Measurements from ENCODE around the gene SPIN1. TPM values are rescaled to one million over a fixed set of nuclear protein-coding genes. Genes with fewer than 3 reads are reported as not detected.
"Not testable (repeated sequence)": the region's sequence is repeated elsewhere in the genome, so short reads cannot be mapped to it uniquely, and the experiment has no call there.

The SPIN1 gene
- total RNA-seq: 10 to 100 TPM; 21.8 to 42.8 TPM

DNA sequence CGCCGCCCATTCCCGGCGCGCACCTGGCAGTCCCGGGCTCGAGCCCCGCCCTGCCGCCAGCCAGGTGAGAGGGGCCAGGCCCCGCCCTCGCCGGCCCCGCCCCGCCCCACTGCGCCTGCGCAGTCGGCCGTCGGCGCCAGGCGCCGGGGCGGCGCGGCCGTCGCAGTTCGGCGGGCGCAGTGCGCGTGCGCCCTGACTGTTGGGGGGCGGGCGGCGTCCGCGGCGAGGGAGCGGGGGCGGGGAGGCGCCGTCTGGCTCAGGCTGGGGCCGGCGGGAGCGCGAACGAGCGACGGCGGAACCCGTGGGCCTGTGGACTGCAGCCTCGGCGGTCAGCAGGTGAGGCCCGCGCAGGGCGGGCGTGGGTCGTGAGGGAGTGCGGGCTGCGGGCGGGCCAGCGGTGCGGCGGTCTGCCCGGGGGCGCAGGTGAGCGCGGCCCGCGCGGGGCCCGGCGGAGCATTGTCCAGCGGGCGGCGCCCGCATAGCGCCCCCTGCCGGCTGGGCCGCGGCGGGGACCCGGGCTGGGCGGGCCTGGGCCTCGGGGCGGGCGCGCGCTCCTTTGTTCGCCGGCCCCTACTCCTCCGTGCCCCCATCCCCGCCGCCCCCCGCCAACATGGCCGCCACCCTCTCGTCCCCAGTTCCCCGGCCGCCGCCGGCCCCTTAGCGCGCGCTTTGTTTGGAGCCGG lies at the start of gene SPIN1:
SPIN1 (plus strand) TSS at position 242 of the 683 bp plus-strand sequence. CDS start 38,096 bp downstream, outside the sequence.
- Histone ChIP-seq H3K27ac (peak within 1 kb of the TSS; percentile 87 to 97 (median 94)), H3K9me3 (no peaks in the 10 kb centered on the region), H3K4me3 (peak within 1 kb of the TSS; percentile 65 to 74), H3K27me3 (no peaks in the 10 kb centered on the region), H3K36me3 (replicated peaks in 1 of 2; ENCODE audit: insufficient read depth in 1 of 2, low read depth in 2 of 2) (no peaks in the 10 kb centered on the region), H3K4me1 (peaks cover 25% of the 10 kb centered on the region)
- WGBS, 2 donors: 0% methylated on average over 35 of the region's 106 CpGs; no CpG with 5 or more reads in 1 of the 2 donors
- TF ChIP-seq, protein P1, sequence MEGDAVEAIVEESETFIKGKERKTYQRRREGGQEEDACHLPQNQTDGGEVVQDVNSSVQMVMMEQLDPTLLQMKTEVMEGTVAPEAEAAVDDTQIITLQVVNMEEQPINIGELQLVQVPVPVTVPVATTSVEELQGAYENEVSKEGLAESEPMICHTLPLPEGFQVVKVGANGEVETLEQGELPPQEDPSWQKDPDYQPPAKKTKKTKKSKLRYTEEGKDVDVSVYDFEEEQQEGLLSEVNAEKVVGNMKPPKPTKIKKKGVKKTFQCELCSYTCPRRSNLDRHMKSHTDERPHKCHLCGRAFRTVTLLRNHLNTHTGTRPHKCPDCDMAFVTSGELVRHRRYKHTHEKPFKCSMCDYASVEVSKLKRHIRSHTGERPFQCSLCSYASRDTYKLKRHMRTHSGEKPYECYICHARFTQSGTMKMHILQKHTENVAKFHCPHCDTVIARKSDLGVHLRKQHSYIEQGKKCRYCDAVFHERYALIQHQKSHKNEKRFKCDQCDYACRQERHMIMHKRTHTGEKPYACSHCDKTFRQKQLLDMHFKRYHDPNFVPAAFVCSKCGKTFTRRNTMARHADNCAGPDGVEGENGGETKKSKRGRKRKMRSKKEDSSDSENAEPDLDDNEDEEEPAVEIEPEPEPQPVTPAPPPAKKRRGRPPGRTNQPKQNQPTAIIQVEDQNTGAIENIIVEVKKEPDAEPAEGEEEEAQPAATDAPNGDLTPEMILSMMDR (IDR thresholded peaks at IDR 0.05): peak in 4 of 7 experiments; percentile 75 to 91 (median 84)
- TF ChIP-seq POLR2A (IDR thresholded peaks at IDR 0.05): no peak
- ATAC-seq (peak; percentile 89), DNase-seq (peak; percentile 80 to 88 (median 85))
- intact Hi-C loops (cut with DNase I): no loop called here

DNA sequence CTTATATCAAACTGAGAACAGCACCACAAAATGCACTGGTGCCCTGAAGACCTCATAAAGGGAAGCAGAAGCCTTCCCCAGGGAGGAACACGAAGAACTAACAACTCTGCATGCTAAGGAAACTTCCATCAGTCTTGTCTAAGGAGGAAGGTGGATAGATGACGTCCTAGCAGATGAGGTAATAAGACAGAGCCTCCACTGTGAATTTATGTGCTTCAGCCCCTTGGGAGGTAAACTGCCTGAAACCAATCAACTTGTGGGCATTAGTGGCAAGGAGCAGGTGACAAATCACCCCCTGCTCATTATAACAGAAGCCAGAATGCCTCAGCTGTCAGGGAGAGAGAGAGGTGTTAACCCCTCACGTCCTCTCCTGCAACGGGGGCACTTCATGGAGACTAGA lies 48.9 kb upstream of the SPIN1 start:
- Histone ChIP-seq H3K27me3 (no peaks in the 10 kb centered on the region), H3K4me1 (no peaks in the 10 kb centered on the region), H3K36me3 (replicated peaks in 1 of 2; ENCODE audit: insufficient read depth in 1 of 2, low read depth in 2 of 2) (no peaks in the 10 kb centered on the region), H3K27ac (no peak overlapping the region), H3K9me3 (no peaks in the 10 kb centered on the region), H3K4me3 (no peak overlapping the region)
- 19 to 28% methylated on average over 4 of the region's 4 CpGs for WGBS, 2 donors
- TF ChIP-seq, protein P1 (IDR thresholded peaks at IDR 0.05): no peak
- no peak for TF ChIP-seq POLR2A (IDR thresholded peaks at IDR 0.05)
- DNase-seq: no peak
- no peak for ATAC-seq
- intact Hi-C loops (cut with DNase I): no loop called here

DNA sequence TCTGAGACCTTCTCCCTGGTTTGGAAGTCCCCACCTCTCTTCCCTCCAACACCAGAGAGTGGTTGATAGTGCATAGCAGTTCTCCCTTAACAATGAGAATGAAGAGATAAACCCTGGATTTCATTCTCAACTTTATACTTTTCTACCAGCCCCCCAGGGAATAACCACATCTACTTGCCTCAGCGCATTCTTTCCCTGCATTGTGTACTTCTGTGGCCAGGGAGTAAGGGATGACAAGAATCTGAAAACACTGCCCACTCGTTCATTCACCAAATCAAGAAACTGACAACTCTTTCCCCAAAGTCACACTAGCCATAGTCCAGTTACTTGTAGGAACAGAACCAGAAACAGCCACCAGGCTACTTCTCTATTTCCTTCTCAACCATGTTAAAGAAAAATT lies 46.0 kb upstream of the SPIN1 start:
- TF ChIP-seq POLR2A (IDR thresholded peaks at IDR 0.05): no peak
- TF ChIP-seq, protein P1 (IDR thresholded peaks at IDR 0.05): no peak
- 69 to 92% methylated on average over 2 of the region's 2 CpGs for WGBS, 2 donors
- Histone ChIP-seq H3K36me3 (replicated peaks in 1 of 2; ENCODE audit: insufficient read depth in 1 of 2, low read depth in 2 of 2) (no peaks in the 10 kb centered on the region), H3K27me3 (no peaks in the 10 kb centered on the region), H3K4me3 (no peak overlapping the region), H3K9me3 (no peaks in the 10 kb centered on the region), H3K4me1 (no peaks in the 10 kb centered on the region), H3K27ac (no peak overlapping the region)
- ATAC-seq (no peak), DNase-seq (no peak)
- intact Hi-C loops (cut with DNase I): no loop called here

DNA sequence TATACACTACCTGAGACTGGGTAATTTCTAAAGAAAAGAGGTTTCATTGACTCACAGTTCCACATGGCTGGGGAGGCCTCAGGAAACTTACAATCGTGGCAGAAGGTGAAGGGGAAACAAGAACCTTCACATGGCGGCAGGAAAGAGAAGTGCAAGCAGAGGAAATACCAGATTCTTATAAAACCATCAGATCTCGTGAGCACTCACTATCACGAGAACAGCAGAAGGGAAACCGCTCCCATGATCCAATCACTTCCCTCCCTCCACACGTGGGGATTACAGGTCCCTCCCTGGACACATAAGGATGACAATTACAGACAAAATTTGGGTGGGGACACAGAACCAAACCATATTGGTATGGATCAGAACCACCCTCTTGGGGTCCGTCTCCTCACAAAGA lies 44.2 kb upstream of the SPIN1 start:
- intact Hi-C loops (cut with DNase I): no loop called here
- DNase-seq (no peak), ATAC-seq (no peak)
- Histone ChIP-seq H3K4me3 (no peak overlapping the region), H3K4me1 (no peaks in the 10 kb centered on the region), H3K27me3 (no peaks in the 10 kb centered on the region), H3K36me3 (replicated peaks in 1 of 2; ENCODE audit: insufficient read depth in 1 of 2, low read depth in 2 of 2) (no peaks in the 10 kb centered on the region), H3K27ac (no peak overlapping the region), H3K9me3 (no peaks in the 10 kb centered on the region)
- WGBS, 2 donors: 81 to 84% methylated on average over 7 of the region's 7 CpGs
- TF ChIP-seq, protein P1 (IDR thresholded peaks at IDR 0.05): no peak
- no peak for TF ChIP-seq POLR2A (IDR thresholded peaks at IDR 0.05)

DNA sequence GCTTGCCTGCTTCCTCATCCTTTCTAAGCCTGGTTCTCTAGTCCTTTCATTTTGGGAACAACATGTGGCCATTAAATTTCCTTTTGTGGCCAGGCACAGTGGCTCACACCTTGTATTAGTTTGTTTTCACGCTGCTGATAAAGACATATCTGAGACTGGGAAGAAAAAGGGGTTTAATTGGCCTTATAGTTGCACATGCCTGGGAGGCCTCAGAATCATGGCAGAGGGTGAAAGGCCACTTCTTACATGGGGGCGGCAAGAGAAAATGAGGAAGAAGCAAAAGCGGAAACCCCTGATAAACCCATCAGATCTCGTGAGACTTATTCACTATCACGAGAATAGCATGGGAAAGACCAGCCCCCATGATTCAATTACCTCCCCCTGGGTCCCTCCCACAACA lies 37.9 kb upstream of the SPIN1 start:
- H3K36me3 ChIP-seq (replicated peaks in 1 of 2; ENCODE audit: insufficient read depth in 1 of 2, low read depth in 2 of 2); H3K4me3 ChIP-seq; H3K9me3 ChIP-seq; DNase-seq; H3K27ac ChIP-seq; intact Hi-C loops (cut with DNase I); ATAC-seq; H3K27me3 ChIP-seq; H3K4me1 ChIP-seq: not testable (repeated sequence)
- 74 to 87% methylated on average over 5 of the region's 5 CpGs for WGBS, 2 donors
